ENCODE results near the gene MOK.

MOK gene

DNA sequence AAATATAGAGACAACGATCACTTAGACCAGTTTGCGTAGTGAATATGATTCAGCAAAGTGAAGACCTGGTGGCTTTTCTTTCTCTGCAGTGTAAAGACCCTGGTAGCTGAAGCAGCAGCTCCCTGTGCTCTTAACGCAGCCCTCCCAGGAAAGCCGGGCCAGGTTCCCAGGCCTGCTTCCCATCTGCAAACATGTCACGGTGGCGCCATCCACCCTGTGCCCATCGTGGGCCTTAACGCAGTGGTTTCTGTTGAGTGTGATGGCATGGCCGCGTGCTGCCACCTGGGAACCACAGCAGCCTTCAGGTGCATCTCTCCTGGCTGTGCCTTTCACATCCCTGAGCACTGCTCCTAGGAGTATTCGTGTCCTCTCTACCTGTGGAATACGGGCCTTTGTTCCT is 93.7 kb downstream of the MOK start:
- H3K36me3 ChIP-seq (ENCODE audit: low read length): no peaks in the 10 kb centered on the region
- H3K4me3 ChIP-seq (ENCODE audit: insufficient read depth, low read length, poor library complexity, severe bottlenecking): no peak overlapping the region
- no peaks in the 10 kb centered on the region for H3F3A ChIP-seq (ENCODE audit: insufficient read depth)
- no peak overlapping the region for H2AFZ ChIP-seq (ENCODE audit: low read depth, low read length, severe bottlenecking)
- no peaks in the 10 kb centered on the region for H3K27me3 ChIP-seq (ENCODE audit: low read length)
- H3K4me2 ChIP-seq (ENCODE audit: low read depth, low read length, poor library complexity, severe bottlenecking): no peak overlapping the region
- no peaks in the 10 kb centered on the region for H3K79me2 ChIP-seq (ENCODE audit: insufficient read depth, low read length)
- no peak overlapping the region for H3K27ac ChIP-seq (ENCODE audit: low read depth, low read length)
- no peaks in the 10 kb centered on the region for H4K20me1 ChIP-seq (ENCODE audit: low read depth, low read length)
- H3K9me3 ChIP-seq (ENCODE audit: insufficient read depth, low read length): no peaks in the 10 kb centered on the region
- TF ChIP-seq EZH2phosphoT487 (conservative IDR thresholded peaks at IDR 0.05; ENCODE audit: low read length): no peak
- TF ChIP-seq, protein P1, sequence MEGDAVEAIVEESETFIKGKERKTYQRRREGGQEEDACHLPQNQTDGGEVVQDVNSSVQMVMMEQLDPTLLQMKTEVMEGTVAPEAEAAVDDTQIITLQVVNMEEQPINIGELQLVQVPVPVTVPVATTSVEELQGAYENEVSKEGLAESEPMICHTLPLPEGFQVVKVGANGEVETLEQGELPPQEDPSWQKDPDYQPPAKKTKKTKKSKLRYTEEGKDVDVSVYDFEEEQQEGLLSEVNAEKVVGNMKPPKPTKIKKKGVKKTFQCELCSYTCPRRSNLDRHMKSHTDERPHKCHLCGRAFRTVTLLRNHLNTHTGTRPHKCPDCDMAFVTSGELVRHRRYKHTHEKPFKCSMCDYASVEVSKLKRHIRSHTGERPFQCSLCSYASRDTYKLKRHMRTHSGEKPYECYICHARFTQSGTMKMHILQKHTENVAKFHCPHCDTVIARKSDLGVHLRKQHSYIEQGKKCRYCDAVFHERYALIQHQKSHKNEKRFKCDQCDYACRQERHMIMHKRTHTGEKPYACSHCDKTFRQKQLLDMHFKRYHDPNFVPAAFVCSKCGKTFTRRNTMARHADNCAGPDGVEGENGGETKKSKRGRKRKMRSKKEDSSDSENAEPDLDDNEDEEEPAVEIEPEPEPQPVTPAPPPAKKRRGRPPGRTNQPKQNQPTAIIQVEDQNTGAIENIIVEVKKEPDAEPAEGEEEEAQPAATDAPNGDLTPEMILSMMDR (IDR thresholded peaks at IDR 0.05; ENCODE audit: insufficient read depth, low read length, poor library complexity, severe bottlenecking): no peak
- H3K9ac ChIP-seq (ENCODE audit: low read length): no peak overlapping the region
- no peaks in the 10 kb centered on the region for H3K9me2 ChIP-seq (replicated peaks; ENCODE audit: insufficient read depth, low read length)

DNA sequence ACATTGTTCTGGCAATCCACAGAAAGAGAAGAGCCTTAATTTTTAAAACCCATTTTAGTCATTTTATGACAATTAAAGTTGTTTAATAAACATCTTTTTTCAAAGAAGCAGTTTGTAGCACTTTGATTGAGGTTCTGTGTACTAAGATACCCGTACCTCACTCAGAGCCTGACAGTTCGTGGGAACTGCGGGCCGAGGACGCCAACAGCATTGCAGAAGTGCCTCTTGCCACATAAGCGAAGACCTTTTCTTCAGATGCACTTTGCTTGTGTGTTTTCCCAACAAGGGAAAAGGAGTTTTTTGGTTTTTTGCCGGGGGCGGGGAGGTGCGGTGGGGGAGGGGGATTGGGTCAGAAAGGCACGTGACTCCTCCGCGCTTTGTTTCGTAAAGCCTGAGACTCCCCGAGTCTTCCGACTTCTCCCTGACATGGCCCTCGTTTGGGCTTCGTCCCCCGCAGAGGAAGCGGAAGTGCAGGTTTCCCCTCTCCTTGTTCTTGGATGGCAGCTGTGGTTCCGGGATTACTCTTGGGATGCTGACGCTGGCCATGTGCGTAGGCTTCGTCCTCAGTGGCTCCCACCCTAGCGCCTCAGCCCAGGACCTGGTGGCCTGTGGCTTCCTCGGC is 94.4 kb downstream of the MOK start:
- TF ChIP-seq, protein P1 (IDR thresholded peaks at IDR 0.05; ENCODE audit: insufficient read depth, low read length, poor library complexity, severe bottlenecking): no peak
- no peak for TF ChIP-seq EZH2phosphoT487 (conservative IDR thresholded peaks at IDR 0.05; ENCODE audit: low read length)
- H3K36me3 ChIP-seq (ENCODE audit: low read length): no peaks in the 10 kb centered on the region
- H3K27ac ChIP-seq (ENCODE audit: low read depth, low read length): no peak overlapping the region
- no peaks in the 10 kb centered on the region for H4K20me1 ChIP-seq (ENCODE audit: low read depth, low read length)
- H3K27me3 ChIP-seq (ENCODE audit: low read length): no peaks in the 10 kb centered on the region
- H3K9me2 ChIP-seq (replicated peaks; ENCODE audit: insufficient read depth, low read length): no peaks in the 10 kb centered on the region
- H3K9ac ChIP-seq (ENCODE audit: low read length): no peak overlapping the region
- no peaks in the 10 kb centered on the region for H3K9me3 ChIP-seq (ENCODE audit: insufficient read depth, low read length)
- H3K79me2 ChIP-seq (ENCODE audit: insufficient read depth, low read length): no peaks in the 10 kb centered on the region
- H2AFZ ChIP-seq (ENCODE audit: low read depth, low read length, severe bottlenecking): no peak overlapping the region
- H3F3A ChIP-seq (ENCODE audit: insufficient read depth): no peaks in the 10 kb centered on the region
- no peak overlapping the region for H3K4me3 ChIP-seq (ENCODE audit: insufficient read depth, low read length, poor library complexity, severe bottlenecking)
- no peak overlapping the region for H3K4me2 ChIP-seq (ENCODE audit: low read depth, low read length, poor library complexity, severe bottlenecking)

DNA sequence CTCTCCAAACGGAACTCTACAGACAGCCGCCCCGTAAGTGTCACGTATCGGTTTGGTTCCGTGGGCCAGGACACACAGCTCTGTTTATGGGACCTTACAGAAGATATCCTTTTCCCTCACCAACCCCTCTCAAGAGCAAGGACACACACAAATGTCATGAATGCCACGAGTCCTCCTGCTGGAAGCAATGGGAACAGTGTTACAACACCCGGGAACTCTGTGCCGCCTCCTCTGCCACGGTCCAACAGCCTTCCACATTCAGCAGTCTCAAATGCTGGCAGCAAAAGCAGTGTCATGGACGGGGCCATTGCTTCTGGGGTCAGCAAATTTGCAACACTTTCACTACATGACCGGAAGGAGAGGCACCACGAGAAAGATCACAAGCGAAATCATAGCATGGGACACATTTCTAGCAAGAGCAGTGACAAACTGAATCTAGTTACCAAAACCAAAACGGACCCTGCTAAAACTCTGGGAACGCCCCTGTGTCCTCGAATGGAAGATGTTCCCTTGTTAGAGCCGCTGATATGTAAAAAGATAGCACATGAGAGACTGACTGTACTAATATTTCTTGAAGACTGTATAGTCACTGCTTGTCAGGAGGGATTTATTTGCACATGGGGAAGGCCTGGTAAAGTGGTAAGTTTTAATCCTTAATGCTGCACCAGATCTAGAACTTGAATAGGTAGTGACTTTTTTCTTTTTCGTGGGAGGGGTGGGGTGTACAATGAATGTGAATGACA is 95.6 kb downstream of the MOK start:
- Histone ChIP-seq H3K79me2 (ENCODE audit: insufficient read depth, low read length) (peaks cover 4% of the 10 kb centered on the region; the same call in 1 of the 2 replicates), H4K20me1 (ENCODE audit: low read depth, low read length) (no peaks in the 10 kb centered on the region), H3K9me3 (ENCODE audit: insufficient read depth, low read length) (no peaks in the 10 kb centered on the region), H3K4me3 (ENCODE audit: insufficient read depth, low read length, poor library complexity, severe bottlenecking) (no peak overlapping the region), H3K4me2 (ENCODE audit: low read depth, low read length, poor library complexity, severe bottlenecking) (no peak overlapping the region), H3K36me3 (ENCODE audit: low read length) (no peaks in the 10 kb centered on the region), H3K27ac (ENCODE audit: low read depth, low read length) (no peak overlapping the region), H2AFZ (ENCODE audit: low read depth, low read length, severe bottlenecking) (no peak overlapping the region), H3K9me2 (replicated peaks; ENCODE audit: insufficient read depth, low read length) (no peaks in the 10 kb centered on the region), H3F3A (ENCODE audit: insufficient read depth) (no peaks in the 10 kb centered on the region), H3K27me3 (ENCODE audit: low read length) (no peaks in the 10 kb centered on the region), H3K9ac (ENCODE audit: low read length) (no peak overlapping the region)
- TF ChIP-seq, protein P1 (IDR thresholded peaks at IDR 0.05; ENCODE audit: insufficient read depth, low read length, poor library complexity, severe bottlenecking): no peak
- no peak for TF ChIP-seq EZH2phosphoT487 (conservative IDR thresholded peaks at IDR 0.05; ENCODE audit: low read length)

All from SU-DHL-6 (cell line).